ENCODE data around the gene EIF5A2.

Gene EIF5A2

DNA sequence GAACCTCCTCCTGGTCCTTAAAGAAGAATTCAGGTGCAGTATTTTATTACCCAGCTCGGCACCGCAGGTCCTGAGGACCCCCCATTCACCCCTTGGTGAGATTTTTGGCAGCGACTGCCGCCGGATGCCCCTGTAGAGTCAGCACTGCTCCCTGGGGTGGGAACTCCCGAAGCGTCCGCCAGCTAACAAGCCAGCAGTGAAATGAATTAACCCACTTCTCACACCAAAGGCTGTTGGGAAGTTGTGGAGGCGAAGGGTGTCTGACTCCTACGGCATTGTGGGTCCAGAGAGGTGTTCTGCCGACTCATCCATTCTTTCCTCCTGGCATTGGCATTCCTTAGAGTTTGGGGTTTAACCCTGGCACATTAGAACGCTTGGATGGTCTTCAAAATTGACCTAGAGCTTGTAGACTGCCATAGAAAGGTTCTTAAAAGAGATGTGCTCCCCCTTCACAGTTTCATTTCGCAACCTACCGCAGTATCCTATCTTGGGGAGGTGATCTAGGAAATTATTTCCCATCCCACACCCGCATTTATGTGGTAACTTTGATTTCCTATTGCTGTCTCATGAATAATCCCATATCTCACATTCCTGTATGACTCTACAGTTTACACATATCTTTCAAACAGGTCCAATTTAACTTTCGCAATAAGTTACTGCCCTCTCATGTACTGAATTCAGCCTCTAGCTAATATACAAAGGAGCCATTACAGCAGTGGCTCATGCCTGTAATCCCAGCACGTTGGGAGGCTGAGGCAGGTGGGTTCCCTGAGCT lies 879 bp upstream of the EIF5A2 start:
- H3K27ac ChIP-seq (ENCODE audit: low read length), result no peak overlapping the region
- H4K20me1 ChIP-seq (ENCODE audit: insufficient read depth, low read length), result no peaks in the 10 kb centered on the region
- no peak overlapping the region for H3K9ac ChIP-seq (ENCODE audit: low read depth, low read length)
- H3K27me3 ChIP-seq (ENCODE audit: insufficient read depth, low read length, poor library complexity), result no peaks in the 10 kb centered on the region
- no peak overlapping the region for H3K4me3 ChIP-seq (ENCODE audit: low read depth in 1 of 2, low read length in 2 of 2)
- no peaks in the 10 kb centered on the region for H3K36me3 ChIP-seq (ENCODE audit: insufficient read depth, low read length)
- ATAC-seq (ENCODE audit: insufficient read depth, low read depth), result no peak
- TF ChIP-seq EZH2 (IDR thresholded peaks at IDR 0.05; ENCODE audit: borderline replicate concordance, low read depth, low read length, severe bottlenecking), result no peak
- TF ChIP-seq, protein P1, sequence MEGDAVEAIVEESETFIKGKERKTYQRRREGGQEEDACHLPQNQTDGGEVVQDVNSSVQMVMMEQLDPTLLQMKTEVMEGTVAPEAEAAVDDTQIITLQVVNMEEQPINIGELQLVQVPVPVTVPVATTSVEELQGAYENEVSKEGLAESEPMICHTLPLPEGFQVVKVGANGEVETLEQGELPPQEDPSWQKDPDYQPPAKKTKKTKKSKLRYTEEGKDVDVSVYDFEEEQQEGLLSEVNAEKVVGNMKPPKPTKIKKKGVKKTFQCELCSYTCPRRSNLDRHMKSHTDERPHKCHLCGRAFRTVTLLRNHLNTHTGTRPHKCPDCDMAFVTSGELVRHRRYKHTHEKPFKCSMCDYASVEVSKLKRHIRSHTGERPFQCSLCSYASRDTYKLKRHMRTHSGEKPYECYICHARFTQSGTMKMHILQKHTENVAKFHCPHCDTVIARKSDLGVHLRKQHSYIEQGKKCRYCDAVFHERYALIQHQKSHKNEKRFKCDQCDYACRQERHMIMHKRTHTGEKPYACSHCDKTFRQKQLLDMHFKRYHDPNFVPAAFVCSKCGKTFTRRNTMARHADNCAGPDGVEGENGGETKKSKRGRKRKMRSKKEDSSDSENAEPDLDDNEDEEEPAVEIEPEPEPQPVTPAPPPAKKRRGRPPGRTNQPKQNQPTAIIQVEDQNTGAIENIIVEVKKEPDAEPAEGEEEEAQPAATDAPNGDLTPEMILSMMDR (IDR thresholded peaks at IDR 0.05; ENCODE audit: borderline replicate concordance, extremely low read depth, low read length, poor library complexity, severe bottlenecking), result no peak
- H3K9me3 ChIP-seq (ENCODE audit: insufficient read depth, low read length, severe bottlenecking), result no peaks in the 10 kb centered on the region
- no peak for DNase-seq
- H2AFZ ChIP-seq (ENCODE audit: low read depth, low read length), result no peak overlapping the region
- no peaks in the 10 kb centered on the region for H3K79me2 ChIP-seq (ENCODE audit: insufficient read depth, low read length)
- no peak overlapping the region for H3K4me2 ChIP-seq (ENCODE audit: insufficient read depth, low read length)
- no peaks in the 10 kb centered on the region for H3K4me1 ChIP-seq (ENCODE audit: insufficient read depth, low read length)

DNA sequence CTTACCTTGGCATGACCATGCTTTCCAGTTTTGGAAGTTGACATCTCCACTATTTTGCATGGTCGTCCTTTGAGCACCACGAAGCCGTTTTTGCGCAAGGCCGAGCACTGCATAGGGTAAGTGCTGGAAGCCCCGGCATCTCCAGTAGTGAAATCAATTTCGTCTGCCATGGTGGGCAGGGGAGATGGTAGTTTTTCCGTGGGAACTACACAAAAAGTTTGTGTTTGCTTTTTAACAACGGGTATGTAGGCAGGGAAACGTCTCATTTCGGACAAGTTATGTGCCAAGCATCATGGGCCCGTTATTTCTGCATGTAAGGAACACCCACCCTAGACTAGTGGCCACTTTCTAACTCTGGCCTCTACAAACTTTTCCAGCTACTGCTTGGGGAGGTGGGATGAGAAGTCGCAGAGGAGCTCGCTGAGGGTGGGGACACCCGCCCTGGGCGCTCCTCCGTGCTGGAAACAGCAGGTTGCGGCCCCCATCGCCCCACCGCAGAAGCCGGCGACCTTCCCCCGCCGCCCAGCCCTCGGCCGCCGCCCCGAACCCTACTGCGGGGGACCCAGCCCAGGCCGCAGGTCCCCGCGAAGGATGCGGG lies 701 bp downstream of the EIF5A2 start:
- Histone ChIP-seq H3K9me3 (ENCODE audit: insufficient read depth, low read length, severe bottlenecking) (no peaks in the 10 kb centered on the region), H3K79me2 (ENCODE audit: insufficient read depth, low read length) (no peaks in the 10 kb centered on the region), H3K4me2 (ENCODE audit: insufficient read depth, low read length) (no peak overlapping the region), H4K20me1 (ENCODE audit: insufficient read depth, low read length) (no peaks in the 10 kb centered on the region), H3K27ac (ENCODE audit: low read length) (no peak overlapping the region), H3K36me3 (ENCODE audit: insufficient read depth, low read length) (no peaks in the 10 kb centered on the region), H3K27me3 (ENCODE audit: insufficient read depth, low read length, poor library complexity) (peaks cover 4% of the 10 kb centered on the region), H3K4me3 (ENCODE audit: low read depth in 1 of 2, low read length in 2 of 2) (no peak overlapping the region), H3K4me1 (ENCODE audit: insufficient read depth, low read length) (no peaks in the 10 kb centered on the region), H2AFZ (ENCODE audit: low read depth, low read length) (no peak overlapping the region), H3K9ac (ENCODE audit: low read depth, low read length) (no peak overlapping the region)
- no peak for DNase-seq
- ATAC-seq (ENCODE audit: insufficient read depth, low read depth), result no peak
- no peak for TF ChIP-seq EZH2 (IDR thresholded peaks at IDR 0.05; ENCODE audit: borderline replicate concordance, low read depth, low read length, severe bottlenecking)
- TF ChIP-seq, protein P1 (IDR thresholded peaks at IDR 0.05; ENCODE audit: borderline replicate concordance, extremely low read depth, low read length, poor library complexity, severe bottlenecking), result no peak

DNA sequence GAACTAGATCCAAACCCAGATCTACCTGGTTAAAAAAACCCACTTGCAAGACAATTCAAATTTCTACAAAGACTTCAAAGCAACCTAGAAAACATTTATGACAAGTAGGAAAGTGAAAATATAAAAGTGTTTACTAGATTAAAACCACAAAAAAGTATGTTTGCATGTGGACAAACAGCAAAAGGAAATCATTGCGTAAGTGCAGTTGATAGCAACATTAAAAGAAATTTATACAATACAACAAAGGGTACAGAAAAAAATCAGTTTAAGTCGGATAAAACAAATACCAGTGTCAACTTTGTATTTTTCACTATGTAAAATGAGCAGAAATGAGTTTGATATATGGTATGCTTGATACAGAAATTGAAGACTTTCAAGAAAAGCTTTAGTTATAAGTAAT lies 2.6 kb downstream of the EIF5A2 start:
- Histone ChIP-seq H4K20me1 (ENCODE audit: insufficient read depth, low read length) (no peaks in the 10 kb centered on the region), H3K36me3 (ENCODE audit: insufficient read depth, low read length) (no peaks in the 10 kb centered on the region), H3K79me2 (ENCODE audit: insufficient read depth, low read length) (no peaks in the 10 kb centered on the region), H3K4me1 (ENCODE audit: insufficient read depth, low read length) (no peaks in the 10 kb centered on the region), H3K27ac (ENCODE audit: low read length) (no peak overlapping the region), H3K27me3 (ENCODE audit: insufficient read depth, low read length, poor library complexity) (peaks cover 4% of the 10 kb centered on the region), H2AFZ (ENCODE audit: low read depth, low read length) (no peak overlapping the region), H3K9me3 (ENCODE audit: insufficient read depth, low read length, severe bottlenecking) (no peaks in the 10 kb centered on the region), H3K9ac (ENCODE audit: low read depth, low read length) (no peak overlapping the region), H3K4me2 (ENCODE audit: insufficient read depth, low read length) (no peak overlapping the region), H3K4me3 (ENCODE audit: low read depth in 1 of 2, low read length in 2 of 2) (no peak overlapping the region)
- ATAC-seq (ENCODE audit: insufficient read depth, low read depth) (no peak), DNase-seq (no peak)
- TF ChIP-seq, protein P1 (IDR thresholded peaks at IDR 0.05; ENCODE audit: borderline replicate concordance, extremely low read depth, low read length, poor library complexity, severe bottlenecking), result no peak
- no peak for TF ChIP-seq EZH2 (IDR thresholded peaks at IDR 0.05; ENCODE audit: borderline replicate concordance, low read depth, low read length, severe bottlenecking)

All from DND-41 (cell line).